ENCODE data around the gene PARD3. TPM values are rescaled to one million over a fixed set of nuclear protein-coding genes. Genes with fewer than 3 reads are reported as not detected.

Gene PARD3
- polyA plus RNA-seq, 1 donor from 2014 or later, result 12.4 TPM

DNA sequence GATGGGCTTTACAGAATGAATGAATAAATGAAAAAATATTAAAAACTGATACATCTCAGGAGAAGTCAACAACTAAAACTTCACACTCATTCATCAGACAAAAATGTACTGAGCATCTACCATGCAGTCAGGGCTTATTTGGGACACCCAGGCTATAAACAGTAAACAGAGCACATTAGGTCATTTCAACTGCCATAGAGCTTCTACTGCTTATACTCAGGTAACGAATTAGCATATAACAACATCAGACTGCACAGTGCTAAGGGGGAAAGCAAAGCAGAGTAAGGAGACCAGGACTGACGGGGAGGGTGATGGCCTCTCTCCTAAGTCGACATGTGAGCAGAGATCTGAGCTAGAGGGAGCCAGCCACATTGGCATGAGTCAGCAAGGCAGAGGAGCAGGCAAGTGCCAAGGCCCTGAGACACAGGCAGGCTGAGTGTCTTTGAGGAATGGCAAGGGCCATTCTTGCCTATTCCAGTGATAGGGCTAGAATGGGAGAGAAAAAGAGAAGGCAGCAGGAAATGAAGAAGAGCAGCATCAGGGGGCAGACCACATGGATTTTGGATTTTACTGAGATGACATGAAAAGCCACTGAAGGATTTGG, 528.9 kb downstream of the PARD3 start:
- Histone ChIP-seq H3F3A (ENCODE audit: insufficient read depth, low read length, poor library complexity, severe bottlenecking) (no peaks in the 10 kb centered on the region), H3K9ac (ENCODE audit: low read length) (no peak overlapping the region), H3K4me3 (ENCODE audit: low read length) (no peak overlapping the region), H3K9me2 (ENCODE audit: insufficient read depth, low read length) (no peaks in the 10 kb centered on the region), H3K27ac (ENCODE audit: low read length) (no peak overlapping the region), H3K4me2 (ENCODE audit: low read length) (no peak overlapping the region), H2AFZ (ENCODE audit: low read depth, low read length) (no peak overlapping the region), H3K36me3 (ENCODE audit: insufficient read depth, low read length) (no peaks in the 10 kb centered on the region), H3K79me2 (replicated peaks; ENCODE audit: insufficient read depth, low read length) (no peaks in the 10 kb centered on the region), H3K27me3 (ENCODE audit: insufficient read depth, low read depth, low read length) (no peaks in the 10 kb centered on the region), H4K20me1 (ENCODE audit: insufficient read depth) (no peaks in the 10 kb centered on the region), H3K9me3 (ENCODE audit: low read length) (no peaks in the 10 kb centered on the region)
- TF ChIP-seq EZH2 (IDR thresholded peaks at IDR 0.05; ENCODE audit: borderline replicate concordance, insufficient read depth, low read length, poor library complexity, severe bottlenecking), result no peak
- TF ChIP-seq, protein P1, sequence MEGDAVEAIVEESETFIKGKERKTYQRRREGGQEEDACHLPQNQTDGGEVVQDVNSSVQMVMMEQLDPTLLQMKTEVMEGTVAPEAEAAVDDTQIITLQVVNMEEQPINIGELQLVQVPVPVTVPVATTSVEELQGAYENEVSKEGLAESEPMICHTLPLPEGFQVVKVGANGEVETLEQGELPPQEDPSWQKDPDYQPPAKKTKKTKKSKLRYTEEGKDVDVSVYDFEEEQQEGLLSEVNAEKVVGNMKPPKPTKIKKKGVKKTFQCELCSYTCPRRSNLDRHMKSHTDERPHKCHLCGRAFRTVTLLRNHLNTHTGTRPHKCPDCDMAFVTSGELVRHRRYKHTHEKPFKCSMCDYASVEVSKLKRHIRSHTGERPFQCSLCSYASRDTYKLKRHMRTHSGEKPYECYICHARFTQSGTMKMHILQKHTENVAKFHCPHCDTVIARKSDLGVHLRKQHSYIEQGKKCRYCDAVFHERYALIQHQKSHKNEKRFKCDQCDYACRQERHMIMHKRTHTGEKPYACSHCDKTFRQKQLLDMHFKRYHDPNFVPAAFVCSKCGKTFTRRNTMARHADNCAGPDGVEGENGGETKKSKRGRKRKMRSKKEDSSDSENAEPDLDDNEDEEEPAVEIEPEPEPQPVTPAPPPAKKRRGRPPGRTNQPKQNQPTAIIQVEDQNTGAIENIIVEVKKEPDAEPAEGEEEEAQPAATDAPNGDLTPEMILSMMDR (IDR thresholded peaks at IDR 0.05; ENCODE audit: poor library complexity, severe bottlenecking), result no peak

DNA sequence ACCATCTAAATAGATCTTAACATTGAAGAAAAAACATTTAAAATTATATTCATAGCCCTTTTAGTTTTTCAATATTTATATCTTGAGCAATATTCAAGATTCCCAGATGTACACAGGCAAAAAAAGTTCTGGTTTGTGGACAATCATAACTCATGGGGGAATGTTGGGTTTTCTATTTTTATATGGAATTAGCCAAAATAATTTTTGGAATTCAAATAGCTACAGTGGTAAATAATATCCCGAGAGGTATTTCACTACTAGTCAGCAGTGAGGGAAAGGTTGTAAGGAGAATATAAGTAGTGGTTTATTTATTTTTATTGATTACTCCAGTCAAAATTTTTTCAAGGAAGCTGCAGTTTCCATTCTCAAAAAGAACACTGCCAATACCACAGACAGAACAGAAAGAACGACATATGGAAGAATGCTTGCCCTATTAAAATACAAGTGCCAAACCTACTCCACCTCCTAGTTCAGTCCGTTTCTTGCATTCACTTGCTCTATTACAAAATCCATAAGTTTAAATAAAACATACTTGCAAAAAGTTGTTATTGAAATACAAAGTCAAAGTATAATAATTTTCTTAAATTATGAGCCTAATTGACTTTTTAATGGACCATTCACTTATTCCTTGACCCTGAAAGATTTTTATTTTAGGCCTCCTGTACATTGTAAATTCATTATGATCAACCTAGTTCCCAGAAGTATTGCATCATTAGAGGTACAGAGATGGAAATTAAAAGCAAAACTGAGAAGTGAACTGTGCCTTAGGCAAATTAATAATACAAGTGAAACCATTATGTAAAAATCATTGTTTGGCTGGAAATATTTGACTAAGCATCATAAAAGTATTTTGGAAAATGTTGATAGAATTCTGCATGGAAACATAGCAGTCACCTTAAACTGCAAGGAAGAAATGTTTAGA, 533.2 kb downstream of the PARD3 start:
- Histone ChIP-seq H3K9me3 (ENCODE audit: low read length) (no peaks in the 10 kb centered on the region), H3F3A (ENCODE audit: insufficient read depth, low read length, poor library complexity, severe bottlenecking) (no peaks in the 10 kb centered on the region), H3K79me2 (replicated peaks; ENCODE audit: insufficient read depth, low read length) (no peaks in the 10 kb centered on the region), H3K27me3 (ENCODE audit: insufficient read depth, low read depth, low read length) (no peaks in the 10 kb centered on the region), H3K36me3 (ENCODE audit: insufficient read depth, low read length) (no peaks in the 10 kb centered on the region), H2AFZ (ENCODE audit: low read depth, low read length) (no peak overlapping the region), H3K4me3 (ENCODE audit: low read length) (no peak overlapping the region), H3K9me2 (ENCODE audit: insufficient read depth, low read length) (no peaks in the 10 kb centered on the region), H4K20me1 (ENCODE audit: insufficient read depth) (no peaks in the 10 kb centered on the region), H3K4me2 (ENCODE audit: low read length) (no peak overlapping the region), H3K27ac (ENCODE audit: low read length) (no peak overlapping the region), H3K9ac (ENCODE audit: low read length) (no peak overlapping the region)
- no peak for TF ChIP-seq SMC3 (conservative IDR thresholded peaks at IDR 0.05; ENCODE audit: poor library complexity)
- TF ChIP-seq TAF1 (IDR thresholded peaks at IDR 0.05; ENCODE audit: low read depth), result no peak
- TF ChIP-seq RAD21 (conservative IDR thresholded peaks at IDR 0.05), result no peak
- no peak for TF ChIP-seq POLR2AphosphoS5 (IDR thresholded peaks at IDR 0.05)
- no peak for TF ChIP-seq EZH2 (IDR thresholded peaks at IDR 0.05; ENCODE audit: borderline replicate concordance, insufficient read depth, low read length, poor library complexity, severe bottlenecking)
- TF ChIP-seq, protein P2, sequence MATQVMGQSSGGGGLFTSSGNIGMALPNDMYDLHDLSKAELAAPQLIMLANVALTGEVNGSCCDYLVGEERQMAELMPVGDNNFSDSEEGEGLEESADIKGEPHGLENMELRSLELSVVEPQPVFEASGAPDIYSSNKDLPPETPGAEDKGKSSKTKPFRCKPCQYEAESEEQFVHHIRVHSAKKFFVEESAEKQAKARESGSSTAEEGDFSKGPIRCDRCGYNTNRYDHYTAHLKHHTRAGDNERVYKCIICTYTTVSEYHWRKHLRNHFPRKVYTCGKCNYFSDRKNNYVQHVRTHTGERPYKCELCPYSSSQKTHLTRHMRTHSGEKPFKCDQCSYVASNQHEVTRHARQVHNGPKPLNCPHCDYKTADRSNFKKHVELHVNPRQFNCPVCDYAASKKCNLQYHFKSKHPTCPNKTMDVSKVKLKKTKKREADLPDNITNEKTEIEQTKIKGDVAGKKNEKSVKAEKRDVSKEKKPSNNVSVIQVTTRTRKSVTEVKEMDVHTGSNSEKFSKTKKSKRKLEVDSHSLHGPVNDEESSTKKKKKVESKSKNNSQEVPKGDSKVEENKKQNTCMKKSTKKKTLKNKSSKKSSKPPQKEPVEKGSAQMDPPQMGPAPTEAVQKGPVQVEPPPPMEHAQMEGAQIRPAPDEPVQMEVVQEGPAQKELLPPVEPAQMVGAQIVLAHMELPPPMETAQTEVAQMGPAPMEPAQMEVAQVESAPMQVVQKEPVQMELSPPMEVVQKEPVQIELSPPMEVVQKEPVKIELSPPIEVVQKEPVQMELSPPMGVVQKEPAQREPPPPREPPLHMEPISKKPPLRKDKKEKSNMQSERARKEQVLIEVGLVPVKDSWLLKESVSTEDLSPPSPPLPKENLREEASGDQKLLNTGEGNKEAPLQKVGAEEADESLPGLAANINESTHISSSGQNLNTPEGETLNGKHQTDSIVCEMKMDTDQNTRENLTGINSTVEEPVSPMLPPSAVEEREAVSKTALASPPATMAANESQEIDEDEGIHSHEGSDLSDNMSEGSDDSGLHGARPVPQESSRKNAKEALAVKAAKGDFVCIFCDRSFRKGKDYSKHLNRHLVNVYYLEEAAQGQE (IDR thresholded peaks at IDR 0.05; ENCODE audit: borderline replicate concordance), result no peak
- TF ChIP-seq EP300 (conservative IDR thresholded peaks at IDR 0.05; ENCODE audit: poor library complexity, severe bottlenecking), result no peak
- TF ChIP-seq, protein P1 (IDR thresholded peaks at IDR 0.05; ENCODE audit: poor library complexity, severe bottlenecking), result no peak
- no peak for TF ChIP-seq MXI1 (conservative IDR thresholded peaks at IDR 0.05; ENCODE audit: poor library complexity, severe bottlenecking)
